SK-MEL-5 (cell line): Measurements from ENCODE around the gene CARNS1. TPM values are rescaled to one million over a fixed set of nuclear protein-coding genes. Genes with fewer than 3 reads are reported as not detected.
"Not testable (repeated sequence)": the region's sequence is repeated elsewhere in the genome, so short reads cannot be mapped to it uniquely, and the experiment has no call there.

Experiments
- DNase-seq: peaks from one replicate; pipeline ENCODE4 v3.0.0-alpha.2; 2016; ENCODE audit warnings: low read depth, low spot score
- in situ Hi-C: cut with HindIII; loops from 2 replicates; pipeline ENCODE4 v1.10.0; 2016; ENCODE audit warnings: low sequenced_read_pairs, high pct_unique_total_duplicates, low pct_unique_long_range_greater_than_20kb
- total RNA-seq: library from RNA; depleted of rRNA; stranded (reverse); fragments of >200 nt; shearing (Covaris generic); gene quantifications from 2 replicates; pipeline ENCODE4 v1.2.3, GENCODE V29; 2014

The CARNS1 gene
- total RNA-seq, 1 experiment from 2014 or later: not detected

GRCh38 chr11:67416416-67417335, 1.2 kb downstream of the CARNS1 start:
- in situ Hi-C loops: no loop called here
- no peak for DNase-seq

- in situ Hi-C loops: no loop called here
- no peak for DNase-seq
Measured at GRCh38 chr11:67417425-67417824, 1.9 kb downstream of the CARNS1 start.

- DNase-seq: no peak
- in situ Hi-C loops: no loop called here
Measured at GRCh38 chr11:67418476-67419281, 3.2 kb downstream of the CARNS1 start.

GRCh38 chr11:67419325-67420049, 4.0 kb downstream of the CARNS1 start:
- no peak for DNase-seq
- in situ Hi-C loops: no loop called here

GRCh38 chr11:67420147-67420645, 4.7 kb downstream of the CARNS1 start:
- in situ Hi-C loops: no loop called here
- DNase-seq: no peak

GRCh38 chr11:67420646-67421429, 5.4 kb downstream of the CARNS1 start:
- in situ Hi-C loops: no loop called here
- peak; percentile 88 for DNase-seq

GRCh38 chr11:67421430-67422031, 6.1 kb downstream of the CARNS1 start:
- in situ Hi-C loops: no loop called here

GRCh38 chr11:67422891-67423290, 7.4 kb downstream of the CARNS1 start:
- in situ Hi-C loops: no loop called here
- DNase-seq: no peak

More at GRCh38 chr11:67421430-67422031, 6.1 kb downstream of the CARNS1 start:
- no peak for DNase-seq

GRCh38 chr11:67423466-67423865, 8.0 kb downstream of the CARNS1 start:
- no peak for DNase-seq
- in situ Hi-C loops: no loop called here

- in situ Hi-C loops: no loop called here
- no peak for DNase-seq
Measured at GRCh38 chr11:67423891-67424613, 8.6 kb downstream of the CARNS1 start.

- in situ Hi-C loops, DNase-seq: not testable (repeated sequence)
Measured at GRCh38 chr11:67427364-67427859, 11.9 kb downstream of the CARNS1 start.

- in situ Hi-C loops: no loop called here
- DNase-seq: peak; percentile 94
Measured at GRCh38 chr11:67428052-67429001, 12.8 kb downstream of the CARNS1 start, which contains the start of gene RPS6KB2. Gene RPS6KB2, plus strand, starts transcription at chr11:67428494. Its CDS starts 52 bp downstream, at chr11:67428546.

GRCh38 chr11:67429038-67429668, 13.7 kb downstream of the CARNS1 start:
- in situ Hi-C loops: no loop called here

GRCh38 chr11:67429722-67430121, 14.2 kb downstream of the CARNS1 start:
- no peak for DNase-seq
- in situ Hi-C loops: no loop called here

More at GRCh38 chr11:67429038-67429668, 13.7 kb downstream of the CARNS1 start:
- DNase-seq: no peak
